H9 (cell line): ENCODE results near the gene RTN4R. TPM values are rescaled to one million over a fixed set of nuclear protein-coding genes. Genes with fewer than 3 reads are reported as not detected.

Experiments used
- DNase-seq: peaks from one replicate; pipeline ENCODE4 v3.0.0-alpha.2; 2017
- H2AFZ ChIP-seq: one replicate; pipeline ENCODE4 v1.6.1; 2013; ENCODE audit warnings: mild to moderate bottlenecking, low read length, control low read depth, moderate library complexity
- H2AK5ac ChIP-seq: 2 replicates; pipeline ENCODE4 v1.6.1; 2013; ENCODE audit warnings: low read length, control low read depth, mixed read lengths; ENCODE audit not compliant: insufficient read length
- H2BK120ac ChIP-seq: one replicate; pipeline ENCODE4 v1.6.1; 2013; ENCODE audit warnings: low read depth, mild to moderate bottlenecking, low read length, control low read depth, inconsistent platforms; ENCODE audit not compliant: poor library complexity, severe bottlenecking
- H2BK12ac ChIP-seq: 2 replicates; pipeline ENCODE4 v1.6.1; 2013; ENCODE audit warnings: low read length, control low read depth, mixed read lengths, low read depth; ENCODE audit not compliant: insufficient read length
- H2BK15ac ChIP-seq: 2 replicates; pipeline ENCODE4 v1.6.1; 2013; ENCODE audit warnings: low read depth, low read length, control low read depth
- H2BK20ac ChIP-seq: one replicate; pipeline ENCODE4 v1.6.1; 2013; ENCODE audit warnings: low read depth, mild to moderate bottlenecking, low read length, control low read depth, inconsistent platforms; ENCODE audit not compliant: poor library complexity, severe bottlenecking
- H2BK5ac ChIP-seq: 2 replicates; pipeline ENCODE4 v1.6.1; 2013; ENCODE audit warnings: low read length, control low read depth, mixed read lengths; ENCODE audit not compliant: insufficient read length
- H3K14ac ChIP-seq: 2 replicates; pipeline ENCODE4 v1.6.1; 2013; ENCODE audit warnings: low read length, control low read depth; ENCODE audit not compliant: insufficient read depth
- H3K18ac ChIP-seq: 2 replicates; pipeline ENCODE4 v1.6.1; 2013; ENCODE audit warnings: low read depth, mild to moderate bottlenecking, mixed read lengths, low read length, control low read depth; ENCODE audit not compliant: insufficient read length
- H3K23ac ChIP-seq: 2 replicates; pipeline ENCODE4 v1.6.1; 2013; ENCODE audit warnings: low read length, control low read depth, mixed read lengths, low read depth; ENCODE audit not compliant: insufficient read length
- H3K23me2 ChIP-seq: 2 replicates; pipeline ENCODE4 v1.6.1; 2013; ENCODE audit warnings: low read depth, mild to moderate bottlenecking, mixed read lengths, low read length, control low read depth; ENCODE audit not compliant: insufficient read length, poor library complexity, severe bottlenecking
- H3K27ac ChIP-seq: 2 replicates; pipeline ENCODE4 v1.5.1; 2013; ENCODE audit warnings: low read length, control low read depth, mixed read lengths, low read depth; ENCODE audit not compliant: insufficient read length
- H3K27me3 ChIP-seq: 2 replicates; pipeline ENCODE4 v1.6.1; 2013; ENCODE audit warnings: low read length, control low read depth, inconsistent platforms; ENCODE audit not compliant: insufficient read depth
- H3K4ac ChIP-seq: 2 replicates; pipeline ENCODE4 v1.6.1; 2013; ENCODE audit warnings: low read depth, mild to moderate bottlenecking, control low read depth, inconsistent platforms, low read length, moderate library complexity
- H3K4me1 ChIP-seq: 2 replicates; pipeline ENCODE4 v1.6.1; 2013; ENCODE audit warnings: low read length, control low read depth, inconsistent platforms; ENCODE audit not compliant: insufficient read depth
- H3K4me2 ChIP-seq: 2 replicates; pipeline ENCODE4 v1.6.1; 2013; ENCODE audit warnings: low read length, control low read depth, mixed read lengths; ENCODE audit not compliant: insufficient read length, insufficient read depth
- H3K56ac ChIP-seq: 2 replicates; pipeline ENCODE4 v1.6.1; 2013; ENCODE audit warnings: low read depth, mild to moderate bottlenecking, mixed read lengths, low read length, control low read depth; ENCODE audit not compliant: insufficient read length
- H3K79me1 ChIP-seq: 2 replicates; pipeline ENCODE4 v1.6.1; 2013; ENCODE audit warnings: low read depth, mild to moderate bottlenecking, moderate library complexity, low read length, control low read depth, inconsistent platforms; ENCODE audit not compliant: insufficient read depth, poor library complexity, severe bottlenecking
- H3K79me2 ChIP-seq: 2 replicates; pipeline ENCODE4 v1.6.1; 2013; ENCODE audit warnings: low read length, control low read depth, inconsistent platforms; ENCODE audit not compliant: insufficient read depth
- H3K9ac ChIP-seq: 2 replicates; pipeline ENCODE4 v1.6.1; 2013; ENCODE audit warnings: low read length, control low read depth, mixed read lengths; ENCODE audit not compliant: insufficient read length; ENCODE audit errors: extremely low read depth
- H3K9me3 ChIP-seq: one replicate; pipeline ENCODE4 v1.6.1; 2013; ENCODE audit warnings: low read depth, low read length, inconsistent platforms; ENCODE audit not compliant: control insufficient read depth
- H3T11ph ChIP-seq: one replicate; pipeline ENCODE4 v1.6.1; 2013; ENCODE audit warnings: mild to moderate bottlenecking, low read length, control low read depth, inconsistent platforms
- H4K20me1 ChIP-seq: one replicate; pipeline ENCODE4 v1.6.1; 2013; ENCODE audit not compliant: control insufficient read depth, insufficient read length, insufficient read depth
- H4K5ac ChIP-seq: 2 replicates; pipeline ENCODE4 v1.6.1; 2013; ENCODE audit warnings: low read depth, mild to moderate bottlenecking, mixed read lengths, low read length, control low read depth; ENCODE audit not compliant: insufficient read length
- H4K8ac ChIP-seq: replicated peaks from 2 replicates; pipeline ENCODE4 v1.6.1; 2013; ENCODE audit warnings: low read length, control low read depth, mixed read lengths, low read depth; ENCODE audit not compliant: insufficient read length
- H4K91ac ChIP-seq: 2 replicates; pipeline ENCODE4 v1.6.1; 2013; ENCODE audit warnings: low read depth, mild to moderate bottlenecking, moderate library complexity, mixed read lengths, low read length, control low read depth; ENCODE audit not compliant: insufficient read length
- H3K27ac Mint-ChIP-seq, 3 experiments: 2 replicates in 2 of 3; 3 replicates in 1 of 3; pipeline ENCODE4 v1.8.0; 2020 to 2021; ENCODE audit warnings: mixed read lengths in 3 of 3, mild to moderate bottlenecking in 1 of 3, moderate library complexity in 1 of 3
- H3K27me3 Mint-ChIP-seq: 2 replicates; pipeline ENCODE4 v1.8.0; 2021; ENCODE audit warnings: low read depth, mild to moderate bottlenecking, moderate library complexity, mixed read lengths
- H3K36me3 Mint-ChIP-seq, 3 experiments: 2 replicates in 2 of 3; 3 replicates in 1 of 3; pipeline ENCODE4 v1.8.0; 2020 to 2021; ENCODE audit warnings: low read depth in 3 of 3, mixed read lengths in 3 of 3; ENCODE audit not compliant: insufficient read depth in 1 of 3
- H3K4me1 Mint-ChIP-seq, 2 experiments: 2 replicates each; pipeline ENCODE4 v1.8.0; 2020; ENCODE audit warnings: mixed read lengths in 2 of 2
- H3K4me3 Mint-ChIP-seq, 2 experiments: 2 replicates in 1 of 2; 3 replicates in 1 of 2; pipeline ENCODE4 v1.8.0; 2020 to 2021; ENCODE audit warnings: mild to moderate bottlenecking in 2 of 2, mixed read lengths in 2 of 2, moderate library complexity in 1 of 2
- H3K9me3 Mint-ChIP-seq, 2 experiments: 2 replicates in 1 of 2; 3 replicates in 1 of 2; pipeline ENCODE4 v1.8.0; 2020; ENCODE audit warnings: mild to moderate bottlenecking in 2 of 2, mixed read lengths in 2 of 2, moderate library complexity in 1 of 2
- WGBS: extraction: QIAGEN DNeasy Blood & Tissue Kit; methylation state at CpG from one replicate; pipeline ENCODE4 v1.1.7; 2013; ENCODE audit warnings: missing lambda C conversion rate, low lambda C conversion rate, mixed read lengths; ENCODE audit not compliant: insufficient read length; ENCODE audit errors: extremely low coverage; 5-methylcytosine and 5-hydroxymethylcytosine counted together
- total RNA-seq: library from RNA; stranded (reverse); gene quantifications from 2 replicates; pipeline ENCODE4 v1.2.1, GENCODE V29; 2021
- TF ChIP-seq, protein P1 (sequence below): fragments of 200-600 bp; sonication (generic); conservative IDR thresholded peaks from 3 replicates; pipeline ENCODE4 v1.8.0; 2021; ENCODE audit warnings: antibody characterized with exemption, mild to moderate bottlenecking

The RTN4R gene
- total RNA-seq, 1 experiment from 2014 or later = 19.0 TPM

DNA sequence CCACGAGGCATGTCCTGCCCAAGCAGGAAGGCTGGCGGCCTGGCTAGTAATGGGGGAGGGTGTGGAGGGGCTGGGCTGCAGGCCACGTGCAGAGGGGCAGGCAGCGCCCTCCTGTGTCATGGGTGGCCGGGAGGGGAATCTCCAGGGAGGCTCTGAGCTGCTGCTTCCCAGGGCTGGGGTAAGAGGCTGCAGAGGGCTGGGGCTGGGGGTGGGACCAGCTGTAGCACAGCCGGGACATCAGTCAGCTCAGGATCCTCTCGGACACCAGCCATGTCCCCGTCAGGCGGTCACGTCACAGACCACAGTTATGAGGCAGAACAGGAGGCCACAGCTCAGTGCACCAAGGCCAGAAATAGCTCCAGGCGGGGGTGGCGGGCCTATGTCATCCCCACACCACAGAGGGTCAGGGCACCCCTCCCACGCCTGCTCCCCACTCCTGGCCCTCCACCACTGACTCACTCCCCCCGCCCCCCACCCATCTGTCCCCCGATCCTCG lies 21.1 kb downstream of the RTN4R start:
- Histone ChIP-seq H3K79me1 (no peaks in the 10 kb centered on the region), H3K18ac (no peak overlapping the region), H3K27ac (no peak overlapping the region), H3K9ac (no peak overlapping the region), H3K27me3 (no peaks in the 10 kb centered on the region), H2AFZ (no peak overlapping the region), H3K23me2 (no peaks in the 10 kb centered on the region), H3K4me2 (no peak overlapping the region), H3K79me2 (no peaks in the 10 kb centered on the region; the same call in 1 of the 2 replicates), H2BK5ac (no peak overlapping the region), H3K4ac (no peak overlapping the region), H2BK20ac (no peak overlapping the region), H4K5ac (no peak overlapping the region), H3T11ph (no peak overlapping the region), H2BK15ac (no peak overlapping the region), H4K8ac (no peak overlapping the region), H3K14ac (no peak overlapping the region), H2BK12ac (no peak overlapping the region), H3K4me1 (peaks cover 4% of the 10 kb centered on the region; the same call in 1 of the 2 replicates), H3K56ac (no peak overlapping the region), H2BK120ac (no peak overlapping the region), H4K91ac (no peak overlapping the region), H2AK5ac (no peak overlapping the region), H3K23ac (no peak overlapping the region), H3K9me3 (no peaks in the 10 kb centered on the region), H4K20me1 (peaks cover 5% of the 10 kb centered on the region)
- DNase-seq = no peak
- Mint-ChIP-seq H3K4me1 (peaks cover 27 to 34% of the 10 kb centered on the region in 2 experiments), H3K27ac (no peak overlapping the region; a peak in 1 of 7 replicates), H3K4me3 (no peak overlapping the region), H3K36me3 (peaks cover 3 to 5% (median 3%) of the 10 kb centered on the region in 3 experiments; a peak in 4 of 7 replicates), H3K9me3 (no peaks in the 10 kb centered on the region; a peak in 1 of 5 replicates), H3K27me3 (no peaks in the 10 kb centered on the region)
- TF ChIP-seq, protein P1, sequence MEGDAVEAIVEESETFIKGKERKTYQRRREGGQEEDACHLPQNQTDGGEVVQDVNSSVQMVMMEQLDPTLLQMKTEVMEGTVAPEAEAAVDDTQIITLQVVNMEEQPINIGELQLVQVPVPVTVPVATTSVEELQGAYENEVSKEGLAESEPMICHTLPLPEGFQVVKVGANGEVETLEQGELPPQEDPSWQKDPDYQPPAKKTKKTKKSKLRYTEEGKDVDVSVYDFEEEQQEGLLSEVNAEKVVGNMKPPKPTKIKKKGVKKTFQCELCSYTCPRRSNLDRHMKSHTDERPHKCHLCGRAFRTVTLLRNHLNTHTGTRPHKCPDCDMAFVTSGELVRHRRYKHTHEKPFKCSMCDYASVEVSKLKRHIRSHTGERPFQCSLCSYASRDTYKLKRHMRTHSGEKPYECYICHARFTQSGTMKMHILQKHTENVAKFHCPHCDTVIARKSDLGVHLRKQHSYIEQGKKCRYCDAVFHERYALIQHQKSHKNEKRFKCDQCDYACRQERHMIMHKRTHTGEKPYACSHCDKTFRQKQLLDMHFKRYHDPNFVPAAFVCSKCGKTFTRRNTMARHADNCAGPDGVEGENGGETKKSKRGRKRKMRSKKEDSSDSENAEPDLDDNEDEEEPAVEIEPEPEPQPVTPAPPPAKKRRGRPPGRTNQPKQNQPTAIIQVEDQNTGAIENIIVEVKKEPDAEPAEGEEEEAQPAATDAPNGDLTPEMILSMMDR = no peak
- no CpG with 5 or more reads among the region's 16 CpGs for WGBS
